GM19035 (cell line): ENCODE data around the gene CXXC1.
"Not testable (repeated sequence)": the region's sequence is repeated elsewhere in the genome, so short reads cannot be mapped to it uniquely, and the experiment has no call there.

Experiments
- ATAC-seq: cut with Tn5 transposase; IDR thresholded peaks from one replicate; pipeline ENCODE4 v1.9.1; 2021; ENCODE audit not compliant: unreplicated experiment

CXXC1 gene

DNA sequence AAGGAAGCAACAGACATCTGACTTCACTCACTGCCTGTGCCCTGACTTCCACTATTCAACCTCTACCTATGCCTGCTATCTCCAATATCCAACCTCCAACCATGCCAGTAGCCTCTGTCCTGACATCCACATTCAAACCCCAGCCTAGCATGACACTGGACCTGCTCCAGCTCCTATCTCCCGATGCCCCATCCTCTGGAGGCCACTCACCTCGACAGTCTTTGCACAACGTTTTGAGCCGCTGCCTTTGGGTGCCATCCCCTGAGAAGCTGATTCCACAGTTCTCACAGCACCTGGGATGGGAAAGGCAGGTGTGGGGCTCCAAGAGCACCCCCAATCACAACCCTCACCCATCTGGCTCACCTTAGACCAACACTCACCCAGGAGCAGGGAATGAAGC lies 11.0 kb downstream of the CXXC1 start:
- ATAC-seq: no peak

DNA sequence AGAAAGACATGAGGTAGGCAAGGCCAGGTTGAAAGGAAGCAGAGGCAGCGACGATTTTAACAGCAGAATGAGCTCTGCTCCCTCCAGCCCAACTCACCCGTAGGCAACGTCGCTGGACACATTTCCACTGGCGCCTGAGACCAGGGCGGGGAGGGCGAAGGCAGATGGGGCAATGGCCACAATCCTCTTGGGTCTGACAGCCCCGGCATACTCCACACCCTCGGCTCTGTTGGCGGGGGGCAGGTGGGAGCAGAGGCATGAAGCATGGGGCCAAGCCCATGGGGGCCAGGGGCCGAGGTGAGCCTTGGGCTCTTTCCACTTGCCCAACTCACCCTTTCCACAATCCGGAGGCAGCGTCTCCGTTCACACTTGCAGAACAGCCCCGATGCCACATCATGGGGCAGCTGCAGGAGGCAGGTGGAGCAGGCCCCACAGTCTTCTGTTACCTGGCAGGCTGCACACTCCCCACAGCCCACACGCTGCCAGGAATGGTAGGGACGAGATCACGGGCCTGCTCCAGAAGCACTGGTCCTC lies 11.9 kb downstream of the CXXC1 start:
- ATAC-seq: no peak

DNA sequence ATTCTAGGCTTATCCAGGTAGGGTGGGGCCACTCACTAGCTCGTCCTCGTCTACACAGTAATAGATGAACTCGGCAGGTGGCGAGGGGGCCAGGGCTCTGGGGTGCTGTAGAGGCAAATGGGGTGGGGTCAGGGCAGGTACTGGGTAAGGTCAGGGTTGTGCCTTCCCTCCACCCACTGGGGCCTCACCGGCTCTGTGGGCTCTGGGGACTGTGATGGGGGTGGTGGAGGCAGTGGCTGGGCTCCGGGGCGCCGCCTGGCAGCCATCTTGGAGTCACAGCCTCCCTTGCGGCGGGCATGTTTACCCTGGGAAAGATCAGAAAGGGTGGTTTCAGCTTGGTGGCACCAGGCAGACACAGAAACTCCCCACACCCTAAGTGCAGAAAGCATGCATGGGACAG lies 12.6 kb downstream of the CXXC1 start:
- no peak for ATAC-seq

DNA sequence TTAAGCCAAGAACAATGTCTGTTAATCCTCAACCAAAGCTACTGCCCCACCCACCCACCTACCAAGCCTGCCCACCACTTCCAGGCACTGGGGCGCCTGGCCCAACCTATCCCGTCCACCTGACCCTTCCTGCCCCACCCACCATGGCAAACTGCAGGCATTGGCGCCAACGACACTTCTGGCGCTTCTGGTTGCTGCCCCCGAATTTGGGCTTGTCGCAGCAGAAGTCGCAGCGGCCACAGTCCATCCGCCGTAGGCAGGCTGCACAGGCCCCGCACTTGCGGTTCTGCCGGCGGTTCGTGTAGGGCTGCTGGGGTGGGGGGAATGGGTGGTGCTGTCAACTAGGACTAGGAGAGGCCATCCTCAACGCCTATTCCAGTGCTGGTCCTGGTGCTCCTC lies 13.4 kb downstream of the CXXC1 start:
- ATAC-seq: no peak

DNA sequence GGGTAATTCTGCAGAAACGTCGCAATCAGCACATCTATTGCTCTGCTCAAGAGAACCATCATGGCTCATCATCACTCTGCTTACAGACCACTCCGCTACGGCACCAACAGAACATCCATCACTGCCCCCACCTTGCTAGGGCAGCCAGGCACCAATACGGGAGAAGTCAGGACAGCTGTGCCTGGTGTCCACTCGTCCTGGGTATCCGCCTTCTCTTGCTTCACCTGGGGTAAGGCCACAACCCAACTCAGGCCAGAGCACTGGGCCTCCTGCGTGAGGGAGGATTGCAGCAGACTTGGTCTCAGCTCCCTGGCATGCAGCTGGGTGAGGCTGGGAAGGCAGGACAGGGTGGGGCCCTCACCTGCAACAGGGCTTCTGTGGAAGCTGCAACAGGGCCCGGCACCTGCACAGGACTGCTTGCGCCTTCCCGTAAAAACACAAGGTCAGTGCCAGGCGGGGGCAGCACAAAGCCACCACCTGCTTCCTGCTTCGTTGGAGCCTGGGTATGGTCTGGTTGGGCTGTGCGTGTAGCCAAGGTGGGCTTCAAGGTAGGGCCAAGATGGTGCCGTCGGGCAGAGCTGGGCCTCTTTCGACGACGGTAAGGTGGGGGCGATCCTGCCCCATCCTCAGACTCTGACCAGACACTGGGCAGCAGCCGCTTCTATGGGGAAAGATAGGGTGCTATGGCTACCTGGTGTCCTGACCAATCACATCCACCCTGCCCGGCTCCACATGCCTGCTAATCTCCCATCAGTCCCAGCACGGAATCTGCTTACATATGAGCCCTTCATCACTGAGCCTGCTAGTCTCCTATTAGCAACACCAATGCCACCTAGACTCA lies 14.1 kb downstream of the CXXC1 start:
- ATAC-seq: no peak

DNA sequence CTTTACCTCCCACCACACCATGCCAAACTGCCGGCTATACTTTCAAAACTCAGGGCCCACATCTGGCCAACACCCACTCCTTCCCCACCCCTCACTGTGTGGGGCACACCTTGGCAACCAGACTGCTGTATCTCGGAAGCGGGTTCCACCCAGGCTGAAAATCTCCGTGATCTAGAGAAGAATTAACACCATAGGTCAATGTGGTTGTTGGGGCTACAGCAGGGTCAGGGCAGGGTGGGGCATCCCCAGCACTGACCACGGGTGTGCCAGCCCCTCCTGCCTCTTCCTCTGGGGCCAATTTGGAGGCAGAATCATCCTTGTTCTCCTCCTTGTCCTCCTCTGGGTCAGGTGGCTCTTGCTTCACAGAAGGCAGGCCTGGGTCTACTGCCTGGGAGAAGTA lies 14.9 kb downstream of the CXXC1 start:
- ATAC-seq: no peak

DNA sequence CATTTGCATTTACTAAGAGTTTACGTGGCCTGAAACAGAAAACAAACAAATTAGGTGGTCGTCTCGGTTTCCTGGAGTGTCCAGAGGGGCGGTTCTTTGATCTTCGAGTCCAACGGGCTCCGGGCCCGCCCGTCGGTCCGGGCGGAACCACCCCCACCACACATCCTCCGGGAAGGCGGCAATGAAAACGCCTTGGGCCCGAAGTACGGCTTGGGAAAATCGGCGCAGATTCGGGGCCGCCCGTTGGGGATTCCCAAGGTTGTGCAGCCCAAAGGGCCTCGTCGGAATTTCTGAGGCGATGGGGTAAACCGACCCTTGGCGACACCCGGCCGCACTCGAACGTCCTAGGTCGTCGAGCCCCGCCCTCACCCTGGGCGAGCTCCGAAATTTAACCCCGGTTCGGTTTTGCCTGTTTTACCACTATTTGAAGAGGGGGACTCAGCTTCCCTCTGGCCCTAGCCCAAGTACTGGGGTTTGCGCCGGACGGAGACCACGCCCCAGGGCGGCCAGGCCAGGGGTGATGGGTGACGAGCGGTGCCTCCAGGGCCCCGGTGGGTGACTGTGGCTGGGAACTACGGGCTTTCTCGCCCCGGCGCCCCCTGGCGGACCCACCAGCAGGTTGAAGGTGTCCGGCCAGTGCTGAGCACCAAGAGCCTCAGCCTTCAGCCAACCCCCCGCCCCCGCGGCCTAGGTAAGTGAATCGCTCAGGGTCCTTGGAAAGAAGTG lies 19.3 kb downstream of the CXXC1 start:
- peak; percentile 76 for ATAC-seq

DNA sequence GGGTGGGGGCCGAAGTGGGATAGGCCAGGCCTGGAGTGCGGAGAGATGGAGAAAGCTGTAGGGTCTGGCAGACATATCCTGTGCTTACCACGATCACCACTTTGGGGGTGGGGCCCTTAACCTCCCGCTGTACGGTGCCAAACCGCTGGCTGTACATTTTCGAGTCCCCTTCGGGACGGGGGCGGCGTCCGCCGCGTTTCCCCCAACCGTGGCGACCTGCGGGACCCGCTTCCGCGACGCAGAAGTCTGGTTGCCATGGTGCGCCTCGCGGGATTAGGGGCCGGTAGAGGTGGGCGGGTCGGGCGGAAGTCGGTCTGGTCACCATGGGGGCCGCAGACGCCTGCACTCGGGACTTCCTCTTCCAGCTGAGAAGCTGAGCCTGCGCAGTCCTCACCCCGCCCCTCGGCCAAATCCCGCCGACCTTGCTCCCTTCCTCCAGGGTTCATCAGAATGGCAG lies 21.2 kb downstream of the CXXC1 start, which contains the start of gene CFAP53:
CFAP53 (minus strand) TSS at position 248 of the 457 bp plus-strand sequence; CDS start at position 157, 91 bp downstream.
- peak; percentile 66 for ATAC-seq

DNA sequence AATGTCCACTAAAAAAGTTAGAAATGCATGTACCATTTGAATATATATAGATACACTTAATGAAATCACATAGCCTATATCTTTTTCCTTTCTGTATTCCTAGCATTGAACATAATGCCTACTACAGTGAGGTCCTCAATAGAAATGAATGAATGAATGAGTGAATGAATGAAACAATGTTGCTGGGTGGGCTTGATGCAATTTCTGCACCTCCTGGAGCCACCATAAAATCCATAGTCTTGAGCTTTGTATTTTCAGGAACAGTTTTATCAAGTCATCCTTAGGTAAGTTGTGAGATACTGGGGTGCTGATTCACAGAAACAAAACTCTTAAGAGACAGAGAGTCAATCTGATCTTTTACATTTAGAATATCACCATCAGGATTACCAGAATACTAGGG lies 24.5 kb downstream of the CXXC1 start:
- ATAC-seq: no peak

DNA sequence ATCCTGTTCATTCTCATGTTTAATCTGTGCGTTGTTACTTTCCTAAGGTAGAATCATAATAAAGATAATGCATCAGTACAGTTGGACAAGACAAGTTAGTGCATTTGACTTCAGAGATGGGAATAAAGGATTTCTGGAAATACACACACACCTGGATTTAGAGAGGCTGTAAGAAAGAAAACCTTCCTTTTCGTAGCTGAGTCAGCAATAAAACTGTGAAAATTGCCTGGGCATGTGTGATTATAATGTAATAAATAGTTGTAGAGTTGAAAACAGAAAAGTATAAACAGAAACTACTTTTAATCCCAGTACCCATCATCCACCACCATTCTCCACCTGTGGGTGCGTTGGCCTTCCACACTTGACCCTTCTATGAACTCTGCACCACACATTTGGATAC lies 36.6 kb downstream of the CXXC1 start:
- ATAC-seq: no peak

DNA sequence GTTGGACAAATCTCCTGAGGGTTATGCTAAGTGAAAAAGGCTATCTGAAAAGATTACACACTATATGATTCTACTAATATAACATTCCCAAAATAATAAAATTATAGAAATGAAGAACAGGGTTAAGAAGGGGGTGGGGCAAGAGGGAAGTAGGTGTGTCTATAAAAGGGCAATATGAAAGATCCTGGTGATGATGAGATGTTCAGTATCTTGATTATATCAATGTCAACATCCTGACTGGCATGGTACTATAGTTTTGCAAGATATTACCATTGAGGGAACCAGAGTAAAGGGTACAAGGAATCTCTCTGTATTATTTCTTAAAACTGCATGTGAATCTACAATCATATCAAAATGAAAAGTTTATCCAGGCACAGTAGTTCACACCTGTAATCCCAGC lies 37.9 kb downstream of the CXXC1 start:
- ATAC-seq: no peak

DNA sequence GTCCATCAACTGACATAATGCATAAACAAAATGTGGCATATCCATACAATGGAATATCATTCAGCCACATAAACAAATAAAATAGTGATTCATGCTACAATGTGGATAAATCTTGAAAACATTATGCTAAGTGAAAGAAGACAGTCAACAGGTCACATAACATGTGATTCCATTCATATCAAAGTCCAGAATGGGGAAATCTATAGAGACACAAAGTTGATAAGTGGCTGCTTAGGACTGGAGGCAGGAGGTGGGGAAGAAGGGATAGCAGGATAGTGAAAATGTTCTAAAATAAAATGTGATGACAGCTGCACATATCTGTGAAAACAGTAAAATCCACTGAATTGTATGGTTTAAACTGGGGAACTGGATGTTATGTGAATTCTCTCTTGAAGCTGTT lies 39.9 kb downstream of the CXXC1 start:
- no peak for ATAC-seq

DNA sequence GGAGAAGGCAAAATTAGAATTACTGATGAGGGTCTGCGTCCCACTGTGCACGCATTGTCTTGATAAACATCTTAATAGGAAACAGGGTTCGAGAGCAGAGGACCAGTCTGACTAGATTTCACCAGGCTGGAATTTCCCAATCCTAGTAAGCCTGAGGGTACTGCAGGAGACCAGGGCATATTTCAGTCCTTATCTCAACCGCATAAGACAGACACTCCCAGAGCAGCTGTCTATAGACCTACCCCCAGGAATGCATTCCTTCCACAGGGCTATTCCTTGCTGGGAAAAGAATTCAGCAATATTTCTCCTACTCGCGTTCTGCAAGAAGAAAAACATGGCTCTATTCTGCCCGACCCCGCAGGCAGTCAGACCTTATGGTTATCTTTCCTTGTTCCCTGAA lies 45.7 kb downstream of the CXXC1 start:
- ATAC-seq: not testable (repeated sequence)

DNA sequence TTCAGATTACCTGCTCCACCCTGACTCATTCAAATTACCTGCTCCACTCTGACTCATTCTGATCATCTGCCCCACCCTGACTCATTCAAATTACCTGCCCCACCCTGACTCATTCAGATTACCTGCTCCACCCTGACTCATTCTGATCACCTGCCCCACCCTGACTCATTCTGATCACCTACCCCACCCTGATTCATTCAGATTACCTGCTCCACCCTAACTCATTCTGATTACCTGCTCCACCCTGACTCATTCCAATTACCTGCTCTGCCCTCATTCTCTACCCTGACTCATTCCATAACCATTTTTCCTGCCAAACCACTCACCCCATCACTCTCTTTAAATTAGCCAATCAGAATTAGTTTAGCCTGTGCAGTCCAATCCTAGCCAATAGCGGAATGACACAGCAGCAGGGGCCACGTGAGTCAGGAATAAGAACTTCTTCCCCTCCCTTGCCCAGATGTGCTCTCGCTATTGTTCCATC lies 47.4 kb downstream of the CXXC1 start:
- ATAC-seq: no peak

DNA sequence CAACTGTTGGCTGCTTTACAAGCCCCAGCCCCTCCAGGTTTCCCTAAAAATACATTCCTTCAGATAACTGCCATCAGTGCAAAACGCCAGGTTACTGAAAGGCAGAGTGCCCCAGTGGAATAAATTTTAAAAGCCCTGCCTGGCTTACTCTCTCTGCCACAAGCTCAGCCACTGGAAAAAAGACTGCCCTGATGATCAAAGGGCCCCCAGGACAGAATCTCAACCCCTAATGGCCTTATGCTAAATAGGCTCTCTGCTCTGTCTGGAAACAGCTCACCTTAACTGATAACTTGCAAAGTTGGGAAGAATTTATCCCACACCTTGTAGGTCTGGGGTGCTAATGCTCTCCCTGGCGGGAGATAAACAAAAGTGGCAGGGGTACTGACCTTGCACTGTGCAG lies 55.1 kb downstream of the CXXC1 start:
- ATAC-seq: no peak
